ENCODE results near the gene PREX1.
A peak's percentile ranks its signal among the peaks of the same experiment; 100 is the strongest.

PREX1 gene

GRCh38 chr20:48620507-48621375 lies 207.1 kb downstream of the PREX1 start:
- H3K4me1 Mint-ChIP-seq: peaks cover 10% of the 10 kb centered on the region
- no peak overlapping the region for H3K27ac Mint-ChIP-seq
- no peaks in the 10 kb centered on the region for H3K27me3 Mint-ChIP-seq
- no peaks in the 10 kb centered on the region for H3K36me3 Mint-ChIP-seq
- H3K9me3 Mint-ChIP-seq: no peaks in the 10 kb centered on the region
- peak overlapping the region; percentile 72 for H3K4me3 Mint-ChIP-seq

GRCh38 chr20:48620154-48620506 lies 207.7 kb downstream of the PREX1 start:
- Mint-ChIP-seq H3K27me3 (no peaks in the 10 kb centered on the region), H3K27ac (no peak overlapping the region), H3K4me1 (peaks cover 10% of the 10 kb centered on the region), H3K4me3 (no peak overlapping the region), H3K36me3 (no peaks in the 10 kb centered on the region), H3K9me3 (no peaks in the 10 kb centered on the region)

- H3K27me3 Mint-ChIP-seq: no peaks in the 10 kb centered on the region
- peaks cover 10% of the 10 kb centered on the region for H3K4me1 Mint-ChIP-seq
- no peaks in the 10 kb centered on the region for H3K9me3 Mint-ChIP-seq
- no peak overlapping the region for H3K4me3 Mint-ChIP-seq
- no peak overlapping the region for H3K27ac Mint-ChIP-seq
- no peaks in the 10 kb centered on the region for H3K36me3 Mint-ChIP-seq
These were observed 208.4 kb downstream of the PREX1 start for GRCh38 chr20:48619126-48620101.

GRCh38 chr20:48618631-48619030 lies 209.2 kb downstream of the PREX1 start:
- Mint-ChIP-seq H3K4me3 (no peak overlapping the region), H3K4me1 (peaks cover 10% of the 10 kb centered on the region), H3K27me3 (no peaks in the 10 kb centered on the region), H3K27ac (no peak overlapping the region), H3K9me3 (no peaks in the 10 kb centered on the region), H3K36me3 (no peaks in the 10 kb centered on the region)

GRCh38 chr20:48618052-48618451 lies 209.7 kb downstream of the PREX1 start:
- Mint-ChIP-seq H3K4me1 (peaks cover 10% of the 10 kb centered on the region), H3K9me3 (no peaks in the 10 kb centered on the region), H3K4me3 (no peak overlapping the region), H3K27me3 (no peaks in the 10 kb centered on the region), H3K27ac (no peak overlapping the region), H3K36me3 (no peaks in the 10 kb centered on the region)

GRCh38 chr20:48617481-48617880 lies 210.3 kb downstream of the PREX1 start:
- peaks cover 10% of the 10 kb centered on the region for H3K4me1 Mint-ChIP-seq
- H3K4me3 Mint-ChIP-seq: no peak overlapping the region
- H3K27me3 Mint-ChIP-seq: no peaks in the 10 kb centered on the region
- no peaks in the 10 kb centered on the region for H3K36me3 Mint-ChIP-seq
- H3K9me3 Mint-ChIP-seq: no peaks in the 10 kb centered on the region
- no peak overlapping the region for H3K27ac Mint-ChIP-seq

- Mint-ChIP-seq H3K36me3 (no peaks in the 10 kb centered on the region), H3K4me3 (no peak overlapping the region), H3K27ac (no peak overlapping the region), H3K27me3 (no peaks in the 10 kb centered on the region), H3K4me1 (peaks cover 10% of the 10 kb centered on the region), H3K9me3 (no peaks in the 10 kb centered on the region)
These were observed 211.3 kb downstream of the PREX1 start for GRCh38 chr20:48616481-48616880.

GRCh38 chr20:48615871-48616270 lies 211.9 kb downstream of the PREX1 start:
- H3K9me3 Mint-ChIP-seq: no peaks in the 10 kb centered on the region
- no peaks in the 10 kb centered on the region for H3K27me3 Mint-ChIP-seq
- no peak overlapping the region for H3K27ac Mint-ChIP-seq
- H3K4me3 Mint-ChIP-seq: no peak overlapping the region
- H3K36me3 Mint-ChIP-seq: no peaks in the 10 kb centered on the region
- peaks cover 5% of the 10 kb centered on the region for H3K4me1 Mint-ChIP-seq

- H3K4me1 Mint-ChIP-seq: no peaks in the 10 kb centered on the region
- no peaks in the 10 kb centered on the region for H3K27me3 Mint-ChIP-seq
- no peak overlapping the region for H3K4me3 Mint-ChIP-seq
These were observed 213.1 kb downstream of the PREX1 start for GRCh38 chr20:48614593-48615274.

GRCh38 chr20:48613926-48614325 lies 213.9 kb downstream of the PREX1 start:
- H3K27ac Mint-ChIP-seq: no peak overlapping the region
- no peaks in the 10 kb centered on the region for H3K36me3 Mint-ChIP-seq
- no peak overlapping the region for H3K4me3 Mint-ChIP-seq
- H3K9me3 Mint-ChIP-seq: no peaks in the 10 kb centered on the region
- no peaks in the 10 kb centered on the region for H3K4me1 Mint-ChIP-seq
- no peaks in the 10 kb centered on the region for H3K27me3 Mint-ChIP-seq

More at GRCh38 chr20:48614593-48615274, 213.1 kb downstream of the PREX1 start:
- H3K27ac Mint-ChIP-seq: no peak overlapping the region
- no peaks in the 10 kb centered on the region for H3K36me3 Mint-ChIP-seq
- H3K9me3 Mint-ChIP-seq: no peaks in the 10 kb centered on the region

GRCh38 chr20:48612335-48612734 lies 215.5 kb downstream of the PREX1 start:
- peaks cover 2% of the 10 kb centered on the region for H3K27me3 Mint-ChIP-seq
- H3K4me3 Mint-ChIP-seq: no peak overlapping the region
- no peaks in the 10 kb centered on the region for H3K9me3 Mint-ChIP-seq
- H3K4me1 Mint-ChIP-seq: no peaks in the 10 kb centered on the region
- no peaks in the 10 kb centered on the region for H3K36me3 Mint-ChIP-seq
- no peak overlapping the region for H3K27ac Mint-ChIP-seq

GRCh38 chr20:48610996-48611395 lies 216.8 kb downstream of the PREX1 start:
- Mint-ChIP-seq H3K27ac (no peak overlapping the region), H3K36me3 (no peaks in the 10 kb centered on the region), H3K9me3 (no peaks in the 10 kb centered on the region), H3K4me3 (no peak overlapping the region), H3K27me3 (peaks cover 2% of the 10 kb centered on the region), H3K4me1 (no peaks in the 10 kb centered on the region)

- H3K9me3 Mint-ChIP-seq: no peaks in the 10 kb centered on the region
- peaks cover 2% of the 10 kb centered on the region for H3K27me3 Mint-ChIP-seq
- H3K36me3 Mint-ChIP-seq: no peaks in the 10 kb centered on the region
- no peak overlapping the region for H3K4me3 Mint-ChIP-seq
- no peaks in the 10 kb centered on the region for H3K4me1 Mint-ChIP-seq
- H3K27ac Mint-ChIP-seq: no peak overlapping the region
These were observed 218.3 kb downstream of the PREX1 start for GRCh38 chr20:48609491-48609978.

- Mint-ChIP-seq H3K36me3 (no peaks in the 10 kb centered on the region), H3K4me3 (no peak overlapping the region), H3K27ac (no peak overlapping the region), H3K9me3 (no peaks in the 10 kb centered on the region), H3K4me1 (no peaks in the 10 kb centered on the region), H3K27me3 (peaks cover 2% of the 10 kb centered on the region)
These were observed 219.0 kb downstream of the PREX1 start for GRCh38 chr20:48608756-48609155.

GRCh38 chr20:48607544-48607865 lies 220.3 kb downstream of the PREX1 start:
- Mint-ChIP-seq H3K4me1 (no peaks in the 10 kb centered on the region), H3K9me3 (no peaks in the 10 kb centered on the region), H3K4me3 (no peak overlapping the region), H3K27ac (no peak overlapping the region), H3K27me3 (peaks cover 2% of the 10 kb centered on the region), H3K36me3 (no peaks in the 10 kb centered on the region)
